WTC11 (cell line): Measurements from ENCODE around the gene CAMSAP3. TPM values are rescaled to one million over a fixed set of nuclear protein-coding genes. Genes with fewer than 3 reads are reported as not detected.

Experiments used
- ATAC-seq: fragments of 200-7000 bp; cut with Tn5 transposase; 2 replicates; pipeline ENCODE4 v1.10.0; 2021; ENCODE audit warnings: mild to moderate bottlenecking, moderate library complexity
- CTCF ChIA-PET: fragments of 300-600 bp; sonication (Branson Sonifier 250); formaldehyde crosslinking; loops from one replicate; lab custom pipeline; 2021; ENCODE audit warnings: antibody characterized with exemption; lab: Charles Lee
- POLR2A ChIA-PET: fragments of 350-600 bp; sonication (Branson Sonifier 250); formaldehyde crosslinking; loops from one replicate; lab custom pipeline; 2021; ENCODE audit warnings: antibody characterized with exemption; lab: Charles Lee
- DNase-seq: peaks from one replicate; pipeline ENCODE4 v3.0.0; 2021; ENCODE audit warnings: low spot score
- H3K27ac Mint-ChIP-seq: 2 replicates; pipeline ENCODE4 v1.8.0; 2021; ENCODE audit warnings: mixed read lengths
- H3K27me3 Mint-ChIP-seq: 2 replicates; pipeline ENCODE4 v1.8.0; 2021; ENCODE audit warnings: low read depth, mild to moderate bottlenecking, moderate library complexity, mixed read lengths
- H3K36me3 Mint-ChIP-seq: 2 replicates; pipeline ENCODE4 v1.8.0; 2021; ENCODE audit warnings: mixed read lengths
- H3K4me1 Mint-ChIP-seq: 2 replicates; pipeline ENCODE4 v1.8.0; 2022; ENCODE audit warnings: mixed read lengths
- H3K4me3 Mint-ChIP-seq: 2 replicates; pipeline ENCODE4 v1.8.0; 2021; ENCODE audit warnings: mild to moderate bottlenecking, moderate library complexity, mixed read lengths
- H3K9me3 Mint-ChIP-seq: 2 replicates; pipeline ENCODE4 v1.8.0; 2021; ENCODE audit warnings: mixed read lengths
- ATF1 ChIP-seq: sonication (generic); formaldehyde crosslinking; IDR thresholded peaks from 2 replicates; pipeline ENCODE4 v1.8.1; 2023; ENCODE audit warnings: mild to moderate bottlenecking, moderate library complexity, missing genetic modification reagents
- ELF4 ChIP-seq: sonication (generic); formaldehyde crosslinking; IDR thresholded peaks from 2 replicates; pipeline ENCODE4 v1.8.1; 2022; ENCODE audit warnings: low read depth, mild to moderate bottlenecking, moderate library complexity, missing genetic modification reagents
- HMGA2 ChIP-seq: fragments of 250-450 bp; sonication (Bioruptor Pico); IDR thresholded peaks from 2 replicates; pipeline ENCODE4 v1.4.0; 2021; ENCODE audit warnings: mild to moderate bottlenecking, moderate library complexity
- NFATC4 ChIP-seq: fragments of 250-450 bp; sonication (Bioruptor Pico); IDR thresholded peaks from 2 replicates; pipeline ENCODE4 v1.9.0; 2021; ENCODE audit warnings: mild to moderate bottlenecking
- RELA ChIP-seq: sonication (generic); formaldehyde crosslinking; IDR thresholded peaks from 2 replicates; pipeline ENCODE4 v1.8.1; 2022; ENCODE audit warnings: missing genetic modification reagents, mild to moderate bottlenecking, borderline replicate concordance
- SMAD3 ChIP-seq: sonication (generic); formaldehyde crosslinking; IDR thresholded peaks from 2 replicates; pipeline ENCODE4 v1.8.0; 2022; ENCODE audit warnings: missing genetic modification reagents, mild to moderate bottlenecking, borderline replicate concordance
- TCF7 ChIP-seq: sonication (generic); formaldehyde crosslinking; IDR thresholded peaks from 2 replicates; pipeline ENCODE4 v1.8.0; 2022; ENCODE audit warnings: mild to moderate bottlenecking, low read depth, missing genetic modification reagents, moderate library complexity
- TP53 ChIP-seq: sonication (generic); formaldehyde crosslinking; IDR thresholded peaks from 2 replicates; pipeline ENCODE4 v1.8.1; 2023; ENCODE audit warnings: mild to moderate bottlenecking, missing genetic modification reagents
- ZNF232 ChIP-seq: sonication (generic); formaldehyde crosslinking; IDR thresholded peaks from 2 replicates; pipeline ENCODE4 v1.8.0; 2022; ENCODE audit warnings: mild to moderate bottlenecking, missing genetic modification reagents
- ZNF263 ChIP-seq: sonication (generic); formaldehyde crosslinking; IDR thresholded peaks from 2 replicates; pipeline ENCODE4 v1.8.1; 2022; ENCODE audit warnings: low read depth, mild to moderate bottlenecking, moderate library complexity, missing genetic modification reagents
- ZNF317 ChIP-seq: sonication (generic); formaldehyde crosslinking; IDR thresholded peaks from 2 replicates; pipeline ENCODE4 v1.8.1; 2023; ENCODE audit warnings: low read depth, mild to moderate bottlenecking, moderate library complexity, missing genetic modification reagents, borderline replicate concordance
- ZNF396 ChIP-seq: fragments of 250-450 bp; sonication (Bioruptor Pico); IDR thresholded peaks from 2 replicates; pipeline ENCODE4 v1.8.0; 2021; ENCODE audit warnings: mild to moderate bottlenecking, moderate library complexity, borderline replicate concordance
- total RNA-seq: library from RNA; stranded (reverse); gene quantifications from 3 replicates; pipeline ENCODE4 v1.2.3, GENCODE V29; 2021
- TF ChIP-seq, protein P1 (sequence below): sonication (generic); formaldehyde crosslinking; IDR thresholded peaks from 2 replicates; pipeline ENCODE4 v1.8.0; 2022; ENCODE audit warnings: mild to moderate bottlenecking, missing genetic modification reagents
- TF ChIP-seq, protein P2 (sequence below): fragments of 250-450 bp; sonication (Bioruptor Pico); IDR thresholded peaks from 2 replicates; pipeline ENCODE4 v1.9.0; 2021; ENCODE audit warnings: mild to moderate bottlenecking
- TF ChIP-seq, protein P3 (sequence below): fragments of 250-450 bp; sonication (Bioruptor Pico); conservative IDR thresholded peaks from 2 replicates; pipeline ENCODE4 v1.9.0; 2021; ENCODE audit warnings: mild to moderate bottlenecking
- TF ChIP-seq, protein P4 (sequence below): sonication (generic); formaldehyde crosslinking; IDR thresholded peaks from 2 replicates; pipeline ENCODE4 v1.8.0; 2022; ENCODE audit warnings: mild to moderate bottlenecking, missing genetic modification reagents
- TF ChIP-seq, protein P5 (sequence below): sonication (generic); formaldehyde crosslinking; conservative IDR thresholded peaks from 2 replicates; pipeline ENCODE4 v1.8.1; 2023; ENCODE audit warnings: mild to moderate bottlenecking, low read depth, missing genetic modification reagents, moderate library complexity
- TF ChIP-seq, protein P6 (sequence below): sonication (generic); formaldehyde crosslinking; IDR thresholded peaks from 2 replicates; pipeline ENCODE4 v1.8.1; 2023; ENCODE audit warnings: mild to moderate bottlenecking, missing genetic modification reagents, moderate library complexity
- TF ChIP-seq, protein P7 (sequence below): sonication (generic); formaldehyde crosslinking; IDR thresholded peaks from 2 replicates; pipeline ENCODE4 v1.8.1; 2023; ENCODE audit warnings: mild to moderate bottlenecking, moderate library complexity, missing genetic modification reagents

The CAMSAP3 gene
- total RNA-seq, 1 experiment from 2014 or later: 27.8 TPM

DNA sequence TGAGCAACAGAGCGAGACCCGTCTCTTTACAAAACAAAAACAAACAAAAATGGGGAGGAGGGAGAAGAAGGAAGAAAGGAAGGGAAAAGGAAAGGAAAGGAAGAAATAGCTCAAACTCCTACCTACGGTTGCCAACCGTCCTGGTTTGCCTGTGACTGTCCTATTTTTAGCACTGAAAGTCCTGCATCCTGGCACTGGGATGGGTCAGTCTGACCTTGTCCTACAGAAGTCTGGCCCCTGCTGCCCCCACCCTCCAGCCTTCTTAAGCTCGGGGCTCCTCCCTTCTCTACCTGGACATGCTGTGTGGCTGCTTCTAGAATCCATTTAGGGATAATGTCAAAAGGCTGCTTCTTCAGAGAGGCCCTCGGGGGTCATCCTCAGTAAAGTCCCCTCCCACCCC is 40.0 kb downstream of the CAMSAP3 start (continued):
- TF ChIP-seq ZNF396 (CRISPR knock-in tag) (no peak), ATF1 (CRISPR knock-in tag) (no peak), TCF7 (CRISPR knock-in tag) (no peak), RELA (no peak), ELF4 (no peak), TP53 (CRISPR knock-in tag) (no peak), ZNF263 (CRISPR knock-in tag) (no peak)
- TF ChIP-seq, protein P1, sequence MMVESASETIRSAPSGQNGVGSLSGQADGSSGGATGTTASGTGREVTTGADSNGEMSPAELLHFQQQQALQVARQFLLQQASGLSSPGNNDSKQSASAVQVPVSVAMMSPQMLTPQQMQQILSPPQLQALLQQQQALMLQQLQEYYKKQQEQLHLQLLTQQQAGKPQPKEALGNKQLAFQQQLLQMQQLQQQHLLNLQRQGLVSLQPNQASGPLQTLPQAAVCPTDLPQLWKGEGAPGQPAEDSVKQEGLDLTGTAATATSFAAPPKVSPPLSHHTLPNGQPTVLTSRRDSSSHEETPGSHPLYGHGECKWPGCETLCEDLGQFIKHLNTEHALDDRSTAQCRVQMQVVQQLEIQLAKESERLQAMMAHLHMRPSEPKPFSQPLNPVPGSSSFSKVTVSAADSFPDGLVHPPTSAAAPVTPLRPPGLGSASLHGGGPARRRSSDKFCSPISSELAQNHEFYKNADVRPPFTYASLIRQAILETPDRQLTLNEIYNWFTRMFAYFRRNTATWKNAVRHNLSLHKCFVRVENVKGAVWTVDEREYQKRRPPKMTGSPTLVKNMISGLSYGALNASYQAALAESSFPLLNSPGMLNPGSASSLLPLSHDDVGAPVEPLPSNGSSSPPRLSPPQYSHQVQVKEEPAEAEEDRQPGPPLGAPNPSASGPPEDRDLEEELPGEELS: no peak
- TF ChIP-seq, protein P2, sequence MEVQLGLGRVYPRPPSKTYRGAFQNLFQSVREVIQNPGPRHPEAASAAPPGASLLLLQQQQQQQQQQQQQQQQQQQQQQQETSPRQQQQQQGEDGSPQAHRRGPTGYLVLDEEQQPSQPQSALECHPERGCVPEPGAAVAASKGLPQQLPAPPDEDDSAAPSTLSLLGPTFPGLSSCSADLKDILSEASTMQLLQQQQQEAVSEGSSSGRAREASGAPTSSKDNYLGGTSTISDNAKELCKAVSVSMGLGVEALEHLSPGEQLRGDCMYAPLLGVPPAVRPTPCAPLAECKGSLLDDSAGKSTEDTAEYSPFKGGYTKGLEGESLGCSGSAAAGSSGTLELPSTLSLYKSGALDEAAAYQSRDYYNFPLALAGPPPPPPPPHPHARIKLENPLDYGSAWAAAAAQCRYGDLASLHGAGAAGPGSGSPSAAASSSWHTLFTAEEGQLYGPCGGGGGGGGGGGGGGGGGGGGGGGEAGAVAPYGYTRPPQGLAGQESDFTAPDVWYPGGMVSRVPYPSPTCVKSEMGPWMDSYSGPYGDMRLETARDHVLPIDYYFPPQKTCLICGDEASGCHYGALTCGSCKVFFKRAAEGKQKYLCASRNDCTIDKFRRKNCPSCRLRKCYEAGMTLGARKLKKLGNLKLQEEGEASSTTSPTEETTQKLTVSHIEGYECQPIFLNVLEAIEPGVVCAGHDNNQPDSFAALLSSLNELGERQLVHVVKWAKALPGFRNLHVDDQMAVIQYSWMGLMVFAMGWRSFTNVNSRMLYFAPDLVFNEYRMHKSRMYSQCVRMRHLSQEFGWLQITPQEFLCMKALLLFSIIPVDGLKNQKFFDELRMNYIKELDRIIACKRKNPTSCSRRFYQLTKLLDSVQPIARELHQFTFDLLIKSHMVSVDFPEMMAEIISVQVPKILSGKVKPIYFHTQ: no peak

DNA sequence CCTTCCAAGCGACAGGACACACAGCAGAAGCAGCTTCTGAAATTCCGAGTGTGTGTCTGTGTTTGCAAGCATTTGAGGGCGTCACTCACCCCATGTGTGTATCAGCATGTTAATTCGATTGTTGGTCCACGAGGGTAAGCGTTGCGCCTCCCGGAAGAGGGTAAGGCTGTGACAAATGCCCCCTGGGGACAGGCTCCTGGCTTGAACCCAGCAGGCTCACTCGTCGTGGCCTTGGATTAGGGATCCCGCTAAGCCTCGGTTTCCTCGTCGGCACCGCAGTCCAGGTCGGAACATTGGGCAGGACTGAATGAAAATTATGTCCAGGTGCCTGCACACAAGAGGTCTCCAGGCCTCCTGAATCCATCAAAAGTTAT is 40.6 kb downstream of the CAMSAP3 start:
- H3K27me3 Mint-ChIP-seq: peaks cover 30% of the 10 kb centered on the region
- TF ChIP-seq HMGA2 (CRISPR knock-in tag) (no peak), ZNF232 (no peak), RELA (no peak), NFATC4 (CRISPR knock-in tag) (no peak), ATF1 (CRISPR knock-in tag) (no peak), SMAD3 (no peak), ZNF317 (CRISPR knock-in tag) (no peak)
- TF ChIP-seq, protein P3, sequence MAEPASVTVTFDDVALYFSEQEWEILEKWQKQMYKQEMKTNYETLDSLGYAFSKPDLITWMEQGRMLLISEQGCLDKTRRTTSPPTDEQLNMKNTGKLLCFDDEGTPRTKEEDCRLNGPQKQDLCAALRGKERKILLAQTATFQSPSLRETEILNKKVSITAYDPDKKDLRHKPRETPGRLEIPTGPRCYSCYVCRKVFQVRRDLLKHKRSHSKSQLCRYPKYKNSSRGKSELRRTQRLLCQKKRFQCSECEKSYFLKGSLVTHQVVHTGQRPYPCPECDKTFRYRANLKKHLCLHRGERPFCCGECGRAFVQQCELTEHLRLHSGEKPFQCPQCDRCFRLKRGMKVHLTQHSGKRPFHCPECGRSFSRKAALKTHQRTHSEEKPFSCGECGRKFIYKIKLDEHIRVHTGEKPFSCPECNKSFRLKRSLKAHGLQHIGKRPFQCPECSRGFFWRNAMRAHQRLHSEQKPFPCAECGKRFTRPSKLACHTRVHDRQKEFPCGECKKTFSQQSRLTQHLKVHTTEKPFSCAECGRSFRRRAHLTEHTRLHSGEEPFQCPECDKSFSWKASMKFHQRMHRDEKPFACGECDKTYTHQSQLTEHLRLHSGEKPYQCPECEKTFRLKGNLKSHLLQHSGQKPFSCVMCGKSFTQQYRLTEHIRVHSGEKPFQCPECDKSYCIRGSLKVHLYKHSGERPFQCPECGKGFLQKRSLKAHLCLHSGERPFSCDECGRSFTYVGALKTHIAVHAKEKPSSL: no peak
- TF ChIP-seq, protein P4, sequence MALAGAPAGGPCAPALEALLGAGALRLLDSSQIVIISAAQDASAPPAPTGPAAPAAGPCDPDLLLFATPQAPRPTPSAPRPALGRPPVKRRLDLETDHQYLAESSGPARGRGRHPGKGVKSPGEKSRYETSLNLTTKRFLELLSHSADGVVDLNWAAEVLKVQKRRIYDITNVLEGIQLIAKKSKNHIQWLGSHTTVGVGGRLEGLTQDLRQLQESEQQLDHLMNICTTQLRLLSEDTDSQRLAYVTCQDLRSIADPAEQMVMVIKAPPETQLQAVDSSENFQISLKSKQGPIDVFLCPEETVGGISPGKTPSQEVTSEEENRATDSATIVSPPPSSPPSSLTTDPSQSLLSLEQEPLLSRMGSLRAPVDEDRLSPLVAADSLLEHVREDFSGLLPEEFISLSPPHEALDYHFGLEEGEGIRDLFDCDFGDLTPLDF: no peak
- TF ChIP-seq, protein P5, sequence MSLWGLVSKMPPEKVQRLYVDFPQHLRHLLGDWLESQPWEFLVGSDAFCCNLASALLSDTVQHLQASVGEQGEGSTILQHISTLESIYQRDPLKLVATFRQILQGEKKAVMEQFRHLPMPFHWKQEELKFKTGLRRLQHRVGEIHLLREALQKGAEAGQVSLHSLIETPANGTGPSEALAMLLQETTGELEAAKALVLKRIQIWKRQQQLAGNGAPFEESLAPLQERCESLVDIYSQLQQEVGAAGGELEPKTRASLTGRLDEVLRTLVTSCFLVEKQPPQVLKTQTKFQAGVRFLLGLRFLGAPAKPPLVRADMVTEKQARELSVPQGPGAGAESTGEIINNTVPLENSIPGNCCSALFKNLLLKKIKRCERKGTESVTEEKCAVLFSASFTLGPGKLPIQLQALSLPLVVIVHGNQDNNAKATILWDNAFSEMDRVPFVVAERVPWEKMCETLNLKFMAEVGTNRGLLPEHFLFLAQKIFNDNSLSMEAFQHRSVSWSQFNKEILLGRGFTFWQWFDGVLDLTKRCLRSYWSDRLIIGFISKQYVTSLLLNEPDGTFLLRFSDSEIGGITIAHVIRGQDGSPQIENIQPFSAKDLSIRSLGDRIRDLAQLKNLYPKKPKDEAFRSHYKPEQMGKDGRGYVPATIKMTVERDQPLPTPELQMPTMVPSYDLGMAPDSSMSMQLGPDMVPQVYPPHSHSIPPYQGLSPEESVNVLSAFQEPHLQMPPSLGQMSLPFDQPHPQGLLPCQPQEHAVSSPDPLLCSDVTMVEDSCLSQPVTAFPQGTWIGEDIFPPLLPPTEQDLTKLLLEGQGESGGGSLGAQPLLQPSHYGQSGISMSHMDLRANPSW (CRISPR knock-in tag): no peak
- TF ChIP-seq, protein P6, sequence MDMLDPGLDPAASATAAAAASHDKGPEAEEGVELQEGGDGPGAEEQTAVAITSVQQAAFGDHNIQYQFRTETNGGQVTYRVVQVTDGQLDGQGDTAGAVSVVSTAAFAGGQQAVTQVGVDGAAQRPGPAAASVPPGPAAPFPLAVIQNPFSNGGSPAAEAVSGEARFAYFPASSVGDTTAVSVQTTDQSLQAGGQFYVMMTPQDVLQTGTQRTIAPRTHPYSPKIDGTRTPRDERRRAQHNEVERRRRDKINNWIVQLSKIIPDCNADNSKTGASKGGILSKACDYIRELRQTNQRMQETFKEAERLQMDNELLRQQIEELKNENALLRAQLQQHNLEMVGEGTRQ (CRISPR knock-in tag): no peak
- TF ChIP-seq, protein P7, sequence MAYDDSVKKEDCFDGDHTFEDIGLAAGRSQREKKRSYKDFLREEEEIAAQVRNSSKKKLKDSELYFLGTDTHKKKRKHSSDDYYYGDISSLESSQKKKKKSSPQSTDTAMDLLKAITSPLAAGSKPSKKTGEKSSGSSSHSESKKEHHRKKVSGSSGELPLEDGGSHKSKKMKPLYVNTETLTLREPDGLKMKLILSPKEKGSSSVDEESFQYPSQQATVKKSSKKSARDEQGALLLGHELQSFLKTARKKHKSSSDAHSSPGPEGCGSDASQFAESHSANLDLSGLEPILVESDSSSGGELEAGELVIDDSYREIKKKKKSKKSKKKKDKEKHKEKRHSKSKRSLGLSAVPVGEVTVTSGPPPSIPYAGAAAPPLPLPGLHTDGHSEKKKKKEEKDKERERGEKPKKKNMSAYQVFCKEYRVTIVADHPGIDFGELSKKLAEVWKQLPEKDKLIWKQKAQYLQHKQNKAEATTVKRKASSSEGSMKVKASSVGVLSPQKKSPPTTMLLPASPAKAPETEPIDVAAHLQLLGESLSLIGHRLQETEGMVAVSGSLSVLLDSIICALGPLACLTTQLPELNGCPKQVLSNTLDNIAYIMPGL (CRISPR knock-in tag): no peak
- TF ChIP-seq, all 79 proteins: peak for 0
- Mint-ChIP-seq H3K4me1 (no peaks in the 10 kb centered on the region), H3K27ac (no peak overlapping the region), H3K9me3 (peaks cover 8% of the 10 kb centered on the region), H3K4me3 (peak overlapping the region; percentile 71), H3K36me3 (peaks cover 7% of the 10 kb centered on the region; the same call in 1 of the 2 replicates)
- no peak for ATAC-seq
- POLR2A ChIA-PET: no interaction called here
- no peak for DNase-seq
- CTCF ChIA-PET: interaction anchor here (1.0 to 1.2 kb wide), 2 partner anchors 44 to 68 kb away, joined by 3 to 9 read pairs; partner anchors contain the start of gene TRAPPC5
